ENCODE data around the gene ATP4B. TPM values are rescaled to one million over a fixed set of nuclear protein-coding genes. Genes with fewer than 3 reads are reported as not detected.

ATP4B gene
- total RNA-seq, 4 donors from 2014 or later: not detected

DNA sequence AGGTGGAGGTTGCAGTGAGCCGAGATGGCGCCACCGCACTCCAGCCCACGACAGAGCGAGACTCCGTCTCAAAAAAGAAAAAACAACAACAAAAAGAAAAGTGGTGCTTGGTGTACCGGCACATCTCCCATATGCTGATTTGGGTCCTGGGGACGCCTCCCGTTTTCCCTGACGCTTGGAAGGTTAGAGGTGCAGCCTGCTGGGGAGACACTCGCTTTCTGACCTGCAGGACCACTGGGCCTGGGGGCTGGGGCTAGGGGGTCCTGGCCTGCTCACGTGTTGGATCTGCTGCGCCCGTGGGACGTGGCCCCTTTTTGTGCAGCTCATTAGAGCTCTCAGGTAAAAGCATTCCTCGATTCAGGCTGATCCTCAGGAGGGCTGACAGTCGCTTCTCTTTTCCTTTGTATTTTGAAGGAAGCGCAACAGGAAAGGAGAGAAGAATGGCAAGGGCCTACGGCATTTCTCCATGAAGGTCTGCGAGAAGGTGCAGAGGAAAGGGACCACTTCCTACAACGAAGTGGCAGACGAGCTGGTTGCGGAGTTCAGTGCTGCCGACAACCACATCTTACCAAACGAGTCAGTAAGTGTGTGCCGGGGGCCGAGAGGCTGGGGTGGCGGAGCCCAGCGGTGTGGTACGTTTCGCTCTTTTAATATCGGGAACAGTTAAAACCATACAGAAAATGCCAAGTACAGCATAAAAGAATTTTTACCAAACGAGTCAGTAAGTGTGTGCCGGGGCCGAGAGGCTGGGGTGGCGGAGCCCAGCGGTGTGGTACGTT lies 25.1 kb downstream of the ATP4B start:
- H3K4me1 ChIP-seq: no peaks in the 10 kb centered on the region
- peak in 1 of 3 donors; percentile 34 for DNase-seq
- no peak overlapping the region for H3K27ac ChIP-seq
- no peak for TF ChIP-seq POLR2A (IDR thresholded peaks at IDR 0.05)
- TF ChIP-seq CTCF (IDR thresholded peaks at IDR 0.05): no peak
- no peak overlapping the region for H3K4me3 ChIP-seq
- H3K9me3 ChIP-seq: no peaks in the 10 kb centered on the region
- peaks cover 0 to 73% (median 0%) of the 10 kb centered on the region in 3 donors for H3K36me3 ChIP-seq
- H3K27me3 ChIP-seq: no peaks in the 10 kb centered on the region

DNA sequence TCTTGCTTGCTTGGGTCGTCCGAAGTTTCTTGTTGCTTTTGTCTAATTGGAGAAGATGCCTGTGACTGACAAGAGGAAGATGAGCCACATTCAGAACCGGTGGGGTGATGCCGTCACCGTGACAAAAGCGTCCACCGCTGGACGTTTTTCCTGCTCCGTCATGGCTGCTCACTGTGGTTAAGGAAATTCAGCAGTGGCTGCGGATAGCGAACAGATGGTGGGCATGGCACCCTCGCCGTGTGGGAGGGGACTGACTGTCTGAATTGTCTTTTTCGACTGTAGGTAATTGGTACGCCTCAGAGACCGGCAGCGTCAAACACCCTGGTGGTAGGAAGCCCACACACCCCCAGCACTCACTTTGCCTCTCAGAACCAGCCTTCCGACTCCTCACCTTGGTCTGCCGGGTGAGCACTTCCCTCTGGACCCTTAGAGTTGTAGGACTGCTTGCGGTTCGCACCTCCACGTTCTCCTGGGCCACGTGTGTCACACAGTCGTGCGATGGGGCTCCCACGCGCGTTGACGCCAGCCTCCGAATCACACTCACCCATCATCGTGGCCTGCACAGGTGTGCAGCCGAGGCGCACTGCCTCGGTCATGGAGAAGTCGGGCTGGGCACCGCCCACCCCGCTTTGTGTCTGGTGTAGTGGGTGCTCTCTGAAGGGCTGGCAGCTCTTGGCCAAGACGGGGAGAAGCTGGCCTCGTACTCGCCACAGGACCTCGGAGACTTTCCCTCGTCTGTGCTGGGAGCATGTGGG lies 26.5 kb downstream of the ATP4B start:
- H3K9me3 ChIP-seq: no peaks in the 10 kb centered on the region
- no peak overlapping the region for H3K4me3 ChIP-seq
- DNase-seq: peak in 1 of 3 donors; percentile 26
- H3K27me3 ChIP-seq: no peaks in the 10 kb centered on the region
- H3K27ac ChIP-seq: no peak overlapping the region
- no peaks in the 10 kb centered on the region for H3K4me1 ChIP-seq
- H3K36me3 ChIP-seq: peaks cover 0 to 59% (median 0%) of the 10 kb centered on the region in 3 donors
- TF ChIP-seq POLR2A (IDR thresholded peaks at IDR 0.05): no peak
- TF ChIP-seq CTCF (IDR thresholded peaks at IDR 0.05): no peak

DNA sequence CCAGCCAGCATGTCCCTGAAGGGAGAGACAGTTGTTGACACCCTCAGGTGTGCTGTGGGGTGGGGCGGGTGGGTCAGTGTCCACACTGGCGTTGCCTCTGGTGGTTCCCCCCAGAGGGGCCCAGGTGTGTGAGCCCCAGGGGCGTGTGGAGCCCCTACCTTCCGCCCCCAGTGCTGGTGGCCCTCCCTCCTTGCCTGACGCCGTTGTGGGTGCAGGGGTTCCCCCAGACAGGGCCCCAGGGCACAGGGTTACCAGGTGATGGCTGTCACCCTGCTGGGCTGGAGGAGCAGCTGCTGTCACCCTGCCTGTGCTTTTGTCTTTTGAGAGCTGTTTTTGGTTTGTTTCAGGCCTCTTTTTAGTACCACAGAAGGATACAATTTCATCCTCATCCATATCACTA lies 27.2 kb downstream of the ATP4B start:
- H3K9me3 ChIP-seq: no peaks in the 10 kb centered on the region
- H3K36me3 ChIP-seq: peaks cover 0 to 52% (median 0%) of the 10 kb centered on the region in 3 donors
- DNase-seq: peak in 1 of 3 donors; percentile 36
- TF ChIP-seq POLR2A (IDR thresholded peaks at IDR 0.05): no peak
- TF ChIP-seq CTCF (IDR thresholded peaks at IDR 0.05): no peak
- no peak overlapping the region for H3K27ac ChIP-seq
- H3K27me3 ChIP-seq: no peaks in the 10 kb centered on the region
- no peak overlapping the region for H3K4me3 ChIP-seq
- no peaks in the 10 kb centered on the region for H3K4me1 ChIP-seq

DNA sequence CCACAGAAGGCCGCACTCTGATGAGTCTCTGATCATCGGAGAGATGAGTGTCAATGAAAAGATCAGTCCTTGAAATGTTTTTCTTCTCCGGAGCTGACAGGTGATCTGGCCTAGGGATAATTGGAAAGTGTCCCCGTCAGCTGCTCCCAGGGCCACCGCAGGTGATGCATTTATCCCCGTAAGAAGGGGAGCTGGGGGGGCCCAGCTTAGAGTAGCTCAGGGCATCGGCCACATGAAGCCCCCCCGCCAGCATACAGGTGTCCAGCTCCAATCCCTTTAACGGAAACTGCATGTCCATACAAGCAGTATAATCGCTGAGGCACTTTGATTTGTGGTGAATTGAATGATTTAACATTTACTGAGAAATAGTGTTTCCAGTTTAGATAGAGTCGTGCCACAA lies 27.7 kb downstream of the ATP4B start:
- Histone ChIP-seq H3K4me1 (no peaks in the 10 kb centered on the region), H3K36me3 (peaks cover 0 to 47% (median 0%) of the 10 kb centered on the region in 3 donors), H3K27ac (no peak overlapping the region), H3K4me3 (no peak overlapping the region), H3K9me3 (no peaks in the 10 kb centered on the region), H3K27me3 (no peaks in the 10 kb centered on the region)
- TF ChIP-seq POLR2A (IDR thresholded peaks at IDR 0.05) (no peak), CTCF (IDR thresholded peaks at IDR 0.05) (no peak)
- DNase-seq: peak in 1 of 3 donors; percentile 15

GRCh38 chr13:113629866-113630265 lies 28.1 kb downstream of the ATP4B start:
- Histone ChIP-seq H3K9me3 (no peaks in the 10 kb centered on the region), H3K36me3 (peaks cover 0 to 42% (median 0%) of the 10 kb centered on the region in 3 donors), H3K27me3 (no peaks in the 10 kb centered on the region), H3K4me1 (no peaks in the 10 kb centered on the region), H3K4me3 (no peak overlapping the region), H3K27ac (no peak overlapping the region)
- no peak for TF ChIP-seq POLR2A (IDR thresholded peaks at IDR 0.05)
- no peak for TF ChIP-seq CTCF (IDR thresholded peaks at IDR 0.05)
- DNase-seq: peak in 1 of 3 donors; percentile 32
